GM19035 (cell line): ENCODE measurements around the gene ZNF23.
"Not testable (repeated sequence)": the region's sequence is repeated elsewhere in the genome, so short reads cannot be mapped to it uniquely, and the experiment has no call there.

Source experiments
- ATAC-seq: cut with Tn5 transposase; IDR thresholded peaks from one replicate; pipeline ENCODE4 v1.9.1; 2021; ENCODE audit not compliant: unreplicated experiment

Gene ZNF23

DNA sequence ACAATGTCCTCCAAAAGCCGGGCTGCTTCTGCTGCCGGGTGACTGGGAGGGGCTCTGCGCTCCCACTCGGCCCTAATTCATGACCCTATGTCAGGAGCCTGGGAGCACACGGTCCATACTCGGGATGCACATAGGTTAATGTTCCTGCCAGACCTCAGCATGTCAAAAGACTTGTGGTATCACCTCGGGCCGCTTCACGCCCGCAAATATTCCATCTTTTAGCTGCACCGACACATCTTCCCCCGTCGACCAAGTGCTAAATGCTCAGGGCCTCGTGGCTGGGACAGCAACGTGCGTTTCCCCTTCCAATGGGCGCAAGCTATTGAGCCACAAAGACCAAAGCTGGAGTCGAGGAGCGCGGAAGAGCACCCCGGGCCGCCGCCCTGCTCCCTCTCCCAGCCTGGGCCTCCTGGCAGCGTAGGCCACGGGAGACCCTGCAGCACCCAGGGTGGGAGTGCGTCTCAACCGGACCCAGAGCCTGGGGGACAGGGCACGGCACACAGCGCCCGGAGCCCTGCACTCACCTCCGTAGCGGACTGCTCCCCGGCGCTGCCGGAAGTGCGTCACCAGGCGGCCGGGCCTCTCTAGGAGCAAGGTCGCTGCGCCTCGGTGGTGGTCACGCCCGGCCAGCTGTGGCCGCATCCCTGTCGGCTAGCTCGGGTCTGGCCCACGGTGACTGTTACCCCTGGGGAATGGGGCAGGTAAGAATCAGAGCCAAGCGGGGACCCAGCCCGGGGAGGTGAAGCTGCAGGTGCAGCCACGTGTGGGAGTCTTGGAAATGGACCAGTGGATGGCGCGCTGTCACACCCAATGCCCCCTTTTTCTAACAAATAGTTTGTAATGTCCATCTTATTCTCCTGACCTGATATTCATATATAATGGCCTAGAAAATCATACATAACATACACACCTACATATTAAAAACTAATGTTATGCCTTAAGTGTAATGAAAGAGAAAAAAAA is at the start of gene ZNF23:
Gene ZNF23, minus strand, starts transcription at position 562 of the 963 bp plus-strand sequence. CDS start 5,451 bp downstream, outside the sequence.
- ATAC-seq, result peak; percentile 97

DNA sequence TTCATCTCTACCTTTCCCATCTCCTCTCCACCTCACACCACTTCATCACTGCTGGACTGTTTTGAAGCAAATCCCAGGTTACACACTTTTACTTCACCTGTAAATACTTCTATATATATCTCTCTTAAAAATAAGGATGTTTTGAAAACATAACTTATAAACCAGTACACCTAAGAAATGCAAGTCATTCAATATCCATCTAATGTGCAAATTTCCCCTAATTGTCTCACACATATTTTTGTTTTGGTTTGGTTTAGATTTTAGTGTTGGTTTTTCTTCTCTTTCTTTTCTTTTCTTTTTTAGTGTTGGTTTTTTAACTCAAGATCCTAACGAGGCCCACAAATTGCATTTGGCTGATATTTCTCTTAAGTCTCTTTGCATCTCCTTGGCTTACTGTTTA is 45.0 kb upstream of the ZNF23 start:
- no peak for ATAC-seq

DNA sequence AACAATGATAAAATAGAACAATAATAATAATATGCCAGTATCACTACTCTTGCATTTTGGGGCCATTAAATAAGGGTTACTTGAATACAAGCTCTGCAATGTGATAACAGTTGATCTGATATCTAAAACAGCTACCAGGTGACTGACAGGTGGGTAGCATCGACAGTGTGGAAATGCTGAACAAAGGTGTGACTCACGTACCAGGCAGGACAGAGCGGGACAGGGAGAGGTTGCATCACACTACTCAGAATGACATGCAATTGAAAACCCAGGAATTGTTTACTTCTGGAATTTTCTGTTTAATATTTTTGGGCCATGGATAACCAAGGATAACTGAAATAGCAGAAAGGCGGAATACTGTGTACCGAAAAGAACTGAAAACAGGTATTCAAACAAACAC is 42.9 kb upstream of the ZNF23 start:
- no peak for ATAC-seq

DNA sequence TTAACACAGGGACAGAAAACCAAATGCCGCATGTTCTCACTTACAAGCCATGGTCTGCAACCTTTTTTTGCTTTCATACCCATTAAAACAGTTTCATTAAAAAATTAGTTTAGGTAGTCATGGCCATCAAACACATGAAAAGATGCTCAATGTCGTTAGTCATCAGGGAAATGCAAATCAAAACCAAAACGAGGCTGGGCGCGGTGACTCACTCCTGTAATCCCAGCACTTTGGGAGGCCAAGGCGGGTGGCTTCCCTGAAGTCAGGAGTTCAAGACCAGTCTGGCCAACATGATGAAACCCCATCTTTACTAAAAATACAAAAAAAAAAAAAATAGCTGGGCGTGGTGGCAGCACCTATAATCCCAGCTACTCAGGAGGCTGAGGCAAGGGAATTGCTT is 42.0 kb upstream of the ZNF23 start:
- ATAC-seq, result not testable (repeated sequence)

DNA sequence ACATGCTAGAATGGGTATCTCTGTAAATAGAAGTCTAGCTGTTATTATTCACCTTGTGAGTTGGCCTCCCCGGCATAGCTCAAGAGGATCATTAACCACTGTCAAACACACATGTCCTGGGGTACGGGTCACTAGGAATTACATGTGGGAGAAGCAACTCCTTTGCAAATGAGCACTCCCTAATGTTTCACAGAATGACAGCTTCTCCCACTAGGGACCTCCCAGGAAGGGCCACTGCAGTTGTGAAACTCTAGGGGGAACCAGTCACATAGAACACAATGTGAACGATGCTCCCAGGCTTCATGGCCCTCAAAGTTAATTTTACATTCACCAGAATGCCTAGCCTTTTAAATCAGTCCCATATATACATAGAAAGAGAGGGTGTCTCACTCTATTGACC is 39.5 kb upstream of the ZNF23 start:
- no peak for ATAC-seq

DNA sequence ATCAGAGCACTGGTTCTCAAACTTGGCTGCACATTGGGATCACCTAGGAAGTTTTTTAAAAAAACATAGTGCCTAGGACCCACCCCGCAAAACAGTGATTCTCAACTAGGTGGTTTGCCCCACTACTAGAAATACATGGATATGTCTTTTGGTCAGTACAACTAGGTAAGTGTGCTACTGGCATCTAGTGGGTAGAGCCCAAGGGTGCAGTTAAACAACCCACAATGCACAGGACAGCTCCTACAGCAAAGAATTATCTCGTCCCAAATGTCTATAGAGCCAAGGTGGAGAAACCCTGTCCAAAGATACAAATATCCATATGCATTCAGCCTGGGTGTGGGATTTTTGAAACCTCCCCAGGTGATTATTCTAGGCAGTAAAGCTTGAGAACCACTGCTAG is 38.9 kb upstream of the ZNF23 start:
- no peak for ATAC-seq

DNA sequence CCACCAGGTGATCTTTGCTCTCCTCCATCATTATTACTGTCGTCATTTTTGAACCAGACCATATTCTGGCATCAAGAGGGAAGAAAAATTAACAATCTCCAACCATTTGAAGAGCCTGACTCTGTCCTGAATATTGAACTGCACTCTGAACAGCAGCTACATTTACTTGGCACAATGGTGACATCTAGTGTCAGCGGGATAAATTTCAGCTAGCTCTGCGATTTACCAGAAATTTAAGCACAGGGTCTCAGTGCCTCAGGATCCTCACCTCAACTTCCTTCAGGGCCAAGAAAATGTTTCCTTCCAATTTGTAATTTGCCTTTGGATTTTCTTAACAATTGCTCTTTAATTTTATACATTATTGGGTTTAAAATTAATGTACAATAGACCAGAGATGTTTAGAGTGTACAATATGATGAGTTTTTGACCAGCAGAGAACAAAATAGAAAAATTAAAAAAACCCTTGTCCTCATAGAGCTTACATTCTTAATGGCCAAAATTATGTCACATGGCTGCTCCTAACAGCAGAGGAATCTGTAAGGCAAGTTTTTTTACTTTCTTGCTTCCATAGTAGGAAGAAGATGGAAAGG is 37.8 kb upstream of the ZNF23 start:
- no peak for ATAC-seq

DNA sequence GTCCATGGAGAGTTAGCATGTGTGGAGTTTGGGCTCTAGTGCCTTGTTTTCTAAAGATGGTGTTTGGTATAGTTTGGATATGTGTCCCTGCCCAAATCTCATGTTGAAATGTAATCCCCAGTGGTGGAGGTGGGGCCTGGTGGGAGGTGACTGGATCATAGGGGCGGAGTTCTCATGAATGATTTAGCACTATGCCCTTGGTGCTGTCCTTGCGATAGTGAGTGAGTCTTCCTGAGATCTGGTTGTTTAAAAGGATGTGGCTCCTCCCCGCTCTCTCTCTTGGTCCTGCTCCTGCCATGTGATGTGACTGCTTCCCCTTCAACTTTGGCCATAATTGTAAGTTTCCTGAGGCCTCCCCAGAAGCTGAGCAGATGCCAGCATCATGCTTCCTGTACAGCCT is 36.0 kb upstream of the ZNF23 start:
- no peak for ATAC-seq

DNA sequence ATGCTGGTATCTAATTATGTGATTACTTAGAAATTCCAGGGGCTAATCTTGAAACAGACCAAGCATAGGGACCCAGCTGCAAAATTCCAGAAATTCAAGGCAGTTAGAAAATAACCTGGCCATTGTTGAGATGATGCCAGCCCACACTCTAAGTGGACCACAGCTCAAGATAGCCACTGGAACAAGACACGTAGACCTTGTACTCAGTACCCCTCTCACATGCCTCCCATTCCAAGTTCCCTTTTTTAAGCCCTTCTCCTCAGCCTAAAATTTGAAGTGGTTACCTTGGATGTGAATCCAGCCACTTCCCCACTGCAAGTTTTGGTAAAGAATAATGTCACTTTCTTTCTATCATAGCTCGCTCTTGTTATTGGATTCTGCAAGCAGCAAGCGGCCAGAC is 31.2 kb upstream of the ZNF23 start:
- ATAC-seq, result no peak

DNA sequence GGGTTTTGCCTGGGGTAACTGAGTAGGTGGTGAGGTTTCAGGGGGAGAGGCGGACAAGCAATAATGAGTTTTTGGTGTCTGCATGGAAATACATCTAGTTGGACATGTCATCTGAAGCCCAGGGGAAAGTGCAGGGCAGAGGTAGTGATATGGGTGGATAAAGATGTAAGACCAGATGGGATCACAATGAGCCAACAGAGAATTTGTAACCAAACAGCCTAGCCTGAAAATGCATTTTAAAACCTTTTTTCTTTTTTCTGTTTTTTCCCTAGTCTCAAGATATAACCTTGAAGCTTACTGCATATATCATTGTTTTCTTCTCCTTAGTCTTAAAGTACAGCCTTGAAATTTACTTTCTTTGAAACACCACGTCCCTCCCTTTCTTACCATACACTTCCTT is 30.7 kb upstream of the ZNF23 start:
- no peak for ATAC-seq

DNA sequence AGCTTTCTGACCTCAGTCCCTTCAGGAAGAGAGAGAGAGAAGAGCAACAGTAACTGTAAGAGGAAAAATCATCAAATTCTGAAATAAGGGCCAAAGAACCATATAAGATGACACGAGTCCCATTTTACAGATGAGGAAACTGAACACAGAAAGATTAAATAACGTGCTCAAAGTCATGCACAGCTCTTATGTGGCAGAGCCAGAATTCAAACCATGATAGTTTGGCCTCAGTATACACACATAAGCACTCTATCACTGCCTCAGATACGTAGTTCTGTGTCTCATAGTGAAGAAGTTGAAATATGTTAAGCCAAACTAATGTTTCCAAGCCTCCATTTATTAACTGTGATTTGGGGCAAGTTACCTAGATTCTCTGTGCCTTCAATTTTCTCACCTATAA is 29.0 kb upstream of the ZNF23 start:
- no peak for ATAC-seq

DNA sequence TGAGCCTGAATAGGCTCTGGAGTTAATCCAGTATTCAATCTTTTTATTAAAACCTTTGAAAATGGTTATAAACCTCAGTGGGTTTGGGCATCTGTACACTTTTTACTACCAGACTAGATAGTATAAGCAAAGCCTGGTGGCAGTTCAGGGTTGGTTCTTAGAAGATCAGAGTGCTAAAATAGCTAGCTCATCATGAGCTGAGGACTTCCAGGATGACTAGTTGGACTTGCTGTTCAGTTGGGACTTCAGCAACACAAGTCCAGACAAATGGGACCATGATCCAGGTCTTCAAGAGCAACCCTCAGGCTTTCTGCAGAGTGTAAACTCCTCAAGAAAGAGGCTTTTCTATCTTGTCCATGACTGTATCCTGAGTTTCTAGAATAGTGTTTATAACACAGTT is 28.3 kb upstream of the ZNF23 start:
- ATAC-seq, result no peak

DNA sequence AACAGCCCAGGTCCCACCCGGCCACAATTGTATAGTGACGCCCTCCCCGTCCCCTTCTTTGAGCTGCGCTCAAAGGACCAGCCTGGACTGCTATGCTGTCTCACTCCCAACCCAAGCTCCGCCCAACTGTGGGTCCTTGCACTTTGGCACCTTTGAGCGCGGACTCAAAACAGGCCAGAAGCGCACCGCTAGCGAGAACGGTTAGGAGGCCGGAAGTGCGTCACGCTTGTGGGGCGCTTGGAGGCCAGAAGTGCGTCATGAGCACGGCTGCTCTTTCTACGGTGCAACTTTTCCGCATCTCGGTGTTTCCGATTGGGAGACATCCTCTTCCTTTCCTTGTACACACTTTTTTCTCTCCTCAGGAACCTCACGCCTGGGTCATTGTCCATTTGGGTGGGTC is 27.1 kb upstream of the ZNF23 start, which contains the start of gene ZNF19:
Gene ZNF19, minus strand, starts transcription at position 203 of the 400 bp plus-strand sequence. CDS start 7,210 bp downstream, outside the sequence.
- ATAC-seq, result no peak

DNA sequence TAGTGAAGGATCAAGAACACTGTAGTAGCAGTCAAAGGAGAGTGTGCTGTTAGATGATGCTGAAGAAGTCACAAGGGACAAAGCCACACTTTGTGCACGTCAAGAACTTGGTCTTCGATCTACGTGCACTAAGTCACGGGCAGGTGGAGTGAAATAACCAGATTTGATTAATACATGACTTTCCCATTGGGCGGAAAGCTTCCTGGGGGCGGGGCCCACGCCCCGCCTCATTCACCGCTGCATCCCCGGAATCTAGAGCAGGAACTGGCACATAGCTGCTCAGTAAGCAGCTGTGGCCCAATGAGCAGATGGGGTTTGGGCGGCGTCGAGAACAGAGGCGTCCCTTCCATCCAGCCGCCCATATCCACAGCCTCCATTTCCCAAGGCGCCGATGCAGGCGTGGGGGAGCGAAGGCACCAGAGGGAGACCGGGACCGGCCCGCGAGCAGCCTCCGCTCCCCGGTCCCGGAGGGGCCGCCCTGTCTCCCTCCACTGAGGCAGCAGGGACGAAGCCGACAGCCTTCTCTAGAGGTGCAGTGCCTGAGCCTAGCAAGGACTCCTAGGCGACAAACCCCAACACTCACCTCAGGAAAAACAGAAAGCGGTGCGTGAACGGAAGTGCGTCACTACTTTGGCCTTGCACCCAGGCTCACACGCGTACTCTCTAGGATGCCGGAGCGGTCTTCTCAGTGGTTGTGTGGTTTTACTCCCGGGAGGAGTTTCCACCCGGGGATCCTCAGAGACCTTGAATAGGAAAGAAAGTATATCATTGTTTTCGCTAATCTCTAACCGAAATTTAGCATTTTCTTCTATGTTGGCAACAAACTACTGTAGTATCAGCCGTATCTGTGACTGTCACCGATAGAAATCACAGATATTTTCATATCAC is 22.2 kb upstream of the ZNF23 start:
- peak; percentile 89 for ATAC-seq

DNA sequence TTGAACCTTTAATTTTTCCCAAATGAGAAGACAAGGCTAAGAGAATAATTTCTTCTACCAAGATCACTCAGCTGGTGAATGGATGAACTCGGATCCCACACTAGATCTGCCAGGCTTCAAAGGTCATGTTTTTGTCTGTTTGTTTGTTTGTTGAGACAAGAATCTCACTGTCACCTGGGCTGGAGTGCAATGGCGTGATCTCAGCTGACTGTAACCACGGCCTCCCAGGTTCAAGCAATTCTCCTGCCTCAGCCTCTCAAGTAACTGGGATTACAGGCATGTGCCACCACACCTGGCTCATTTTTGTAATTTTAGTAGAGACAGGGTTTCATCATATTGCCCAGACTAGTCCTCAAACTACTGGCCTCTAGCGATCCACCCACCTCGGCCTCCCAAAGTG is 20.5 kb upstream of the ZNF23 start:
- no peak for ATAC-seq

DNA sequence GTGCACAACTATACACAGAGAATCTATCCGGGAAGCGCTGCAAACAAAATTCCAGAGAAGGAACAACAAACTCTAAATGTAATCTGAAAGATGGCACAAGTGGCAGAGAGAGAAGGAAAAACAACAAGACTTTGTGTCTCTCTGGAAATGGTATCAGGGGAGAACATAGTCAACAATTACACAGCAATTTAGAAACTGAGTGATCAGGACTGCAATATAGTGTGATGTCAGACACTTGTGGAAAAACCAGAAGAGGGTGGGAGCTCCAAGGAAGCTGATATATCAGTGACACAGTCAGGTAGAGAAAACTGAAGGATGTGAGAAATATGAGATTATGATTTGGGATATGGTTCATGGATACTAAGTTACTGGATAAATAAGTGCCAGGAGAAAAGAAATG is 18.9 kb upstream of the ZNF23 start:
- ATAC-seq, result no peak

DNA sequence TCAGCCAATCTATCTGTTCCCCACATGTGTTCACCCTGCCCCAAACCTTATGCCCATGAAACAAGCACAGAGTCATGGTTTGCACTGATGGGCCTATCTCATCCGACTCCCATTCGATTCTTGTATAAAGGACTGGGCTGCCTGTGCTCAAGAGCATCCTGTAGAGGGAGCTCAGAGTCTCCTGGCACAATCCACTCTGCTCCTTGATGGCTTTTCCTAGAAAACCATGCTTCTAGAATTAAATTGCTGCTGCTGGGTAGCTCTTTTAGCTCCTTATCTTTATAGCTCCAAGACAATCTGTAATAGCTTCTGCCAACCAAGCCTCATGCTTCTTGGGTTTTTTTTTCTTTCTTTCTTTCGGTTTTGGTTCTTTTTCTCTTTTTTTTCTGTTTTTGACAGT is 17.4 kb upstream of the ZNF23 start:
- ATAC-seq, result no peak

DNA sequence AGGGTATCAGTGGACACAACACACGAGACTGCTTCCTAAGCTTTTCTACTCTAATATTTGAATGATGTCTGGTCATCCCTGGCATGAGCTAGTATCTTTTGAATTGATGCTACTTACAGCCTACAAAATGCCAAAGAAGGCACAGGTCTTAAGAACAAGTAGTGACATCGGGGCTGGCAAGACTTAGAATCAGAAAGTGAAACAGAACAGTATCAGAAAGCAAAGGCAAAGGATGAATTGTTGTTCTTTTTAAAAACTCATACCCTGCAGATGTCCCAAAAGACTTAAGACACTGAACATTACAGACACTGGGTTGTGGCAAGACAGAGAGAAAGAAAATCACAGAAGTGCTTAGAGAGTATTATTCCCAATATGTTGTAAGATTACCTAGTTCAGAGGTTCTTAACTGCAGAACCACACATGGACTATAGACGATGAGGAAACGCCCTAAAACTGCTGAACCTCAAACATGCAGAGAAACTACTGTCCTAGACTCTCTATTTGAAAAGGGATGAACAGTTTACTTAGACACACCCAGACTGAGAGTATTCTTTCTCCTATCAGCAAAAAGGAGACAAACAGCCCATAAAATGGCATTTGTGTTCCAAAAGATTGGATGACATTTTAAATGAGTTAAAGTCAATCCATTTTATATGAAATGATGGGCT is 14.5 kb upstream of the ZNF23 start:
- ATAC-seq, result no peak

DNA sequence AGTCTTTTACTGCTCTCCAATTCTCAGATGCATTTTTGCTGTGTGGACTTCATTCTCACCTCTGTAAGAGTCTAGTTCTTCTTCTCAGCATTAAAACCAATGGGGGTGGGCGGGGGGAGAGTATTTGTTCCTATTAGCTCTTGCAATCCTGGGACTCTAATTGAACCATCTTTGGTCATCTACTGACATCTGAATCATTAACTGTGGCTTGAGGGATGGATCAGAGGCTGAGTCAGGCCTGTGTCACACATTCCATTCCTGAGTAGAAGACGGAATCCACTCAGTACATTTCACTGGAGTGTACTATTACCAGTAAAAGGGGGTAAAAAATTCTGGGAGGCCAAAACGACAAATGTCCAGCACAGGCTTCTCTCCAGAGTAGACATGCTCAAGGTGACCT is 12.8 kb upstream of the ZNF23 start:
- no peak for ATAC-seq

DNA sequence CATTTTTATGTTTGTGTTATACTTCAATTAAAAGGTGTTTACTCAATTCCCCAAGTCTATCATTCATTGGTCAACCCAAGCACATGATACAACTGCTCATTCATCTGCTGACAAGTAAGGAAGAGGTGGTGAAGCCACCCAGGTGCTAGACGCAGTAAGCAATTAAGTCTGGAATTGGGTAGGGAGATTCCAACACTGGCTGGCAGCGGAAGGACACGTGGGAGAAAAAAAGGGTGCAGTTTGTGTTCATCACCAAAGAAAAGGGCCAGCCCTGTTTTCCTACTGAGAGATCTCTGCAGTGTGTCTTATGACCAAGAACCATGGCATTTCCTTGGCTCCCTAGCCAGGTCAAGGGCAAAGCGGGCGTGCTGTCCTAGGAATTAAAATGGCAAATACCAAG is 11.8 kb upstream of the ZNF23 start:
- no peak for ATAC-seq

DNA sequence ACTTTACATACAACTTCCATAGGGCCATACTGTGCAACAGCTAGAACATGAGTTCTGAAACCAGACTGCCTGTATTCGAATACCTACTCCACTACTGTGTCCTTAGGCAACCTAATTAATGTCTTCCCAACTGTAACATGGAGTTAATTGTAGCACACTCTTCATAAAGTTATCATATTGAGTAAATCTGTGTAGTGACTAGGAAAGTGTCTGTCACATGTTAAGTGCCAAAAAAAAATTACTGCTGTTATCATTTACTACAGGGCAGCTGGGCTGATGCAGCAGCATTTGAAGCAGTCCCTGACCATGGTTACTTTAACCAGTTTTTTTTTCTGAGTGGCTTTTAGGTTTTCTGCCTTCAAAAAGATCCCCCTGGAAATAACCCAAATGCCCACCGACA is 10.9 kb upstream of the ZNF23 start:
- ATAC-seq, result no peak
